Neural cell (in vitro differentiated cells): ENCODE measurements around the gene TLX1. TPM values are rescaled to one million over a fixed set of nuclear protein-coding genes. Genes with fewer than 3 reads are reported as not detected.

Experiments
- H2AFZ ChIP-seq: fragments of 200-600, 300-800 bp; sonication (generic), shearing (Covaris generic); 2 replicates; pipeline ENCODE4 v1.6.0; 2014; ENCODE audit warnings: low read depth, mild to moderate bottlenecking, antibody characterized with exemption, low read length, moderate library complexity
- H3F3A ChIP-seq: fragments of 200-600 bp; shearing (Covaris generic); 2 replicates; pipeline ENCODE4 v1.6.1; 2016; ENCODE audit warnings: mild to moderate bottlenecking, moderate library complexity, mixed read lengths, antibody characterized with exemption, low read length; ENCODE audit not compliant: insufficient read depth, poor library complexity, severe bottlenecking
- H3K27ac ChIP-seq: fragments of 200-600, 300-800 bp; sonication (generic), shearing (Covaris generic); 2 replicates; pipeline ENCODE4 v1.5.1; 2014; ENCODE audit warnings: mild to moderate bottlenecking, low read length, moderate library complexity
- H3K27me3 ChIP-seq: fragments of 300-800, 200-600 bp; sonication (generic), shearing (Covaris generic); 2 replicates; pipeline ENCODE4 v1.6.0; 2014; ENCODE audit warnings: mild to moderate bottlenecking, low read depth, low read length, moderate library complexity; ENCODE audit not compliant: insufficient read depth
- H3K36me3 ChIP-seq: fragments of 300-800, 200-600 bp; sonication (generic), shearing (Covaris generic); 2 replicates; pipeline ENCODE4 v1.5.1; 2014; ENCODE audit warnings: mild to moderate bottlenecking, antibody characterized with exemption, low read length, moderate library complexity; ENCODE audit not compliant: insufficient read depth
- H3K4me2 ChIP-seq: fragments of 300-800, 200-600 bp; sonication (generic), shearing (Covaris generic); 2 replicates; pipeline ENCODE4 v1.6.0; 2014; ENCODE audit warnings: mild to moderate bottlenecking, low read length
- H3K4me3 ChIP-seq: fragments of 300-800, 200-600 bp; sonication (generic), shearing (Covaris generic); 2 replicates; pipeline ENCODE4 v1.5.1; 2014; ENCODE audit warnings: mild to moderate bottlenecking, low read length, moderate library complexity
- H3K79me2 ChIP-seq: fragments of 200-600 bp; shearing (Covaris generic); replicated peaks from 2 replicates; pipeline ENCODE4 v1.6.0; 2014; ENCODE audit warnings: mild to moderate bottlenecking, low read length, moderate library complexity; ENCODE audit not compliant: insufficient read depth
- H3K9ac ChIP-seq: fragments of 300-800, 200-600 bp; sonication (generic), shearing (Covaris generic); 2 replicates; pipeline ENCODE4 v1.6.1; 2016; ENCODE audit warnings: mild to moderate bottlenecking, low read length, mixed read lengths
- H3K9me2 ChIP-seq: fragments of 200-600 bp; shearing (Covaris generic); 2 replicates; pipeline ENCODE4 v1.6.1; 2016; ENCODE audit warnings: mild to moderate bottlenecking, low read length, mixed read lengths; ENCODE audit not compliant: insufficient read depth
- H3K9me3 ChIP-seq: fragments of 200-600, 300-800 bp; sonication (generic), shearing (Covaris generic); 2 replicates; pipeline ENCODE4 v1.6.1; 2016; ENCODE audit warnings: mild to moderate bottlenecking, mixed run types, low read length, moderate library complexity, mixed read lengths
- H4K20me1 ChIP-seq: fragments of 200-600 bp; shearing (Covaris generic); 2 replicates; pipeline ENCODE4 v1.6.1; 2016; ENCODE audit warnings: mild to moderate bottlenecking, mixed run types; ENCODE audit not compliant: insufficient read depth
- EP300 ChIP-seq: fragments of 450-650 bp; conservative IDR thresholded peaks from 2 replicates; pipeline ENCODE4 v1.6.1; 2014; ENCODE audit warnings: antibody characterized with exemption, mild to moderate bottlenecking, moderate library complexity; ENCODE audit not compliant: poor library complexity, severe bottlenecking
- EZH2 ChIP-seq: fragments of 200-600, 300-800 bp; shearing (Covaris generic), sonication (generic); IDR thresholded peaks from 2 replicates; pipeline ENCODE4 v1.6.1; 2014; ENCODE audit warnings: antibody characterized with exemption, low read length, borderline replicate concordance, mild to moderate bottlenecking; ENCODE audit not compliant: insufficient read depth, poor library complexity, severe bottlenecking
- MXI1 ChIP-seq: fragments of 450-650 bp; conservative IDR thresholded peaks from 2 replicates; pipeline ENCODE4 v1.6.1; 2014; ENCODE audit warnings: antibody characterized with exemption, mild to moderate bottlenecking; ENCODE audit not compliant: poor library complexity, severe bottlenecking
- POLR2AphosphoS5 ChIP-seq: IDR thresholded peaks from 2 replicates; pipeline ENCODE4 v1.6.1; 2012
- RAD21 ChIP-seq: fragments of 450-650 bp; conservative IDR thresholded peaks from 2 replicates; pipeline ENCODE4 v1.6.1; 2014; ENCODE audit warnings: antibody characterized with exemption, mild to moderate bottlenecking, moderate library complexity
- SMC3 ChIP-seq: fragments of 450-650 bp; conservative IDR thresholded peaks from 2 replicates; pipeline ENCODE4 v1.6.1; 2014; ENCODE audit warnings: antibody characterized with exemption, mild to moderate bottlenecking, moderate library complexity; ENCODE audit not compliant: poor library complexity
- TAF1 ChIP-seq: IDR thresholded peaks from 2 replicates; pipeline ENCODE4 v1.6.1; 2012; ENCODE audit warnings: low read depth
- polyA plus RNA-seq: library from polyadenylated mRNA; depleted of rRNA; stranded (reverse); fragments of >200 nt; gene quantifications from 2 replicates; pipeline ENCODE4 v1.2.3, GENCODE V29; 2014
- TF ChIP-seq, protein P1 (sequence below): fragments of 450-650 bp; IDR thresholded peaks from 2 replicates; pipeline ENCODE4 v1.5.1; 2014; ENCODE audit warnings: antibody characterized with exemption, mild to moderate bottlenecking, moderate library complexity; ENCODE audit not compliant: poor library complexity, severe bottlenecking
- TF ChIP-seq, protein P2 (sequence below): IDR thresholded peaks from 2 replicates; pipeline ENCODE4 v1.6.1; 2012; ENCODE audit warnings: borderline replicate concordance

TLX1 gene
- polyA plus RNA-seq, 1 donor from 2014 or later = not detected

DNA sequence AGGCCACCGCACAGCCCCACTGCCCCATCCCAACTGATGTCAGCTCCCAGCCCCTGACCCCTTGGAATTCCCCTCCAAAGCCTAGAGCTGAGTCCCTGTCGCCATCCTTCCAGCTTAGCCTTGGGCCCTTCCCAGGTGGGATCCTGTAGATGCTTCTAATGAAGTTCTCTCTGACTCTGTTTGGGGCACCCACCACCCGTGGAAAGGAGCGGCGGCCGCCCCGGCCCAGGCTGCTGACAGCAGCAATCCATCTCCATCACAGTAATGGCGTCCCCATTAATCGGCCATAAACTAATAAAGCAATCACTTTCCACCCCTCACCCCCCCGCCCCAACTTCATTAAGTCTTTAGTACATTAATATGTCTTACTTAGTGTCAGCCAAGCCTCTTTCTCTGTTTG lies 43.7 kb upstream of the TLX1 start:
- no peaks in the 10 kb centered on the region for H3K9me3 ChIP-seq
- H4K20me1 ChIP-seq = no peaks in the 10 kb centered on the region
- H3K27ac ChIP-seq = no peak overlapping the region
- no peaks in the 10 kb centered on the region for H3K79me2 ChIP-seq
- no peak overlapping the region for H3K9ac ChIP-seq
- H3F3A ChIP-seq = no peaks in the 10 kb centered on the region
- no peak overlapping the region for H3K4me3 ChIP-seq
- no peaks in the 10 kb centered on the region for H3K36me3 ChIP-seq
- no peaks in the 10 kb centered on the region for H3K9me2 ChIP-seq
- no peak overlapping the region for H3K4me2 ChIP-seq
- H2AFZ ChIP-seq = no peak overlapping the region
- TF ChIP-seq EP300 = no peak
- TF ChIP-seq, protein P1, sequence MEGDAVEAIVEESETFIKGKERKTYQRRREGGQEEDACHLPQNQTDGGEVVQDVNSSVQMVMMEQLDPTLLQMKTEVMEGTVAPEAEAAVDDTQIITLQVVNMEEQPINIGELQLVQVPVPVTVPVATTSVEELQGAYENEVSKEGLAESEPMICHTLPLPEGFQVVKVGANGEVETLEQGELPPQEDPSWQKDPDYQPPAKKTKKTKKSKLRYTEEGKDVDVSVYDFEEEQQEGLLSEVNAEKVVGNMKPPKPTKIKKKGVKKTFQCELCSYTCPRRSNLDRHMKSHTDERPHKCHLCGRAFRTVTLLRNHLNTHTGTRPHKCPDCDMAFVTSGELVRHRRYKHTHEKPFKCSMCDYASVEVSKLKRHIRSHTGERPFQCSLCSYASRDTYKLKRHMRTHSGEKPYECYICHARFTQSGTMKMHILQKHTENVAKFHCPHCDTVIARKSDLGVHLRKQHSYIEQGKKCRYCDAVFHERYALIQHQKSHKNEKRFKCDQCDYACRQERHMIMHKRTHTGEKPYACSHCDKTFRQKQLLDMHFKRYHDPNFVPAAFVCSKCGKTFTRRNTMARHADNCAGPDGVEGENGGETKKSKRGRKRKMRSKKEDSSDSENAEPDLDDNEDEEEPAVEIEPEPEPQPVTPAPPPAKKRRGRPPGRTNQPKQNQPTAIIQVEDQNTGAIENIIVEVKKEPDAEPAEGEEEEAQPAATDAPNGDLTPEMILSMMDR = no peak
- no peak for TF ChIP-seq RAD21
- TF ChIP-seq POLR2AphosphoS5 = no peak
- no peak for TF ChIP-seq SMC3
- TF ChIP-seq, protein P2, sequence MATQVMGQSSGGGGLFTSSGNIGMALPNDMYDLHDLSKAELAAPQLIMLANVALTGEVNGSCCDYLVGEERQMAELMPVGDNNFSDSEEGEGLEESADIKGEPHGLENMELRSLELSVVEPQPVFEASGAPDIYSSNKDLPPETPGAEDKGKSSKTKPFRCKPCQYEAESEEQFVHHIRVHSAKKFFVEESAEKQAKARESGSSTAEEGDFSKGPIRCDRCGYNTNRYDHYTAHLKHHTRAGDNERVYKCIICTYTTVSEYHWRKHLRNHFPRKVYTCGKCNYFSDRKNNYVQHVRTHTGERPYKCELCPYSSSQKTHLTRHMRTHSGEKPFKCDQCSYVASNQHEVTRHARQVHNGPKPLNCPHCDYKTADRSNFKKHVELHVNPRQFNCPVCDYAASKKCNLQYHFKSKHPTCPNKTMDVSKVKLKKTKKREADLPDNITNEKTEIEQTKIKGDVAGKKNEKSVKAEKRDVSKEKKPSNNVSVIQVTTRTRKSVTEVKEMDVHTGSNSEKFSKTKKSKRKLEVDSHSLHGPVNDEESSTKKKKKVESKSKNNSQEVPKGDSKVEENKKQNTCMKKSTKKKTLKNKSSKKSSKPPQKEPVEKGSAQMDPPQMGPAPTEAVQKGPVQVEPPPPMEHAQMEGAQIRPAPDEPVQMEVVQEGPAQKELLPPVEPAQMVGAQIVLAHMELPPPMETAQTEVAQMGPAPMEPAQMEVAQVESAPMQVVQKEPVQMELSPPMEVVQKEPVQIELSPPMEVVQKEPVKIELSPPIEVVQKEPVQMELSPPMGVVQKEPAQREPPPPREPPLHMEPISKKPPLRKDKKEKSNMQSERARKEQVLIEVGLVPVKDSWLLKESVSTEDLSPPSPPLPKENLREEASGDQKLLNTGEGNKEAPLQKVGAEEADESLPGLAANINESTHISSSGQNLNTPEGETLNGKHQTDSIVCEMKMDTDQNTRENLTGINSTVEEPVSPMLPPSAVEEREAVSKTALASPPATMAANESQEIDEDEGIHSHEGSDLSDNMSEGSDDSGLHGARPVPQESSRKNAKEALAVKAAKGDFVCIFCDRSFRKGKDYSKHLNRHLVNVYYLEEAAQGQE = no peak
- peaks cover 45% of the 10 kb centered on the region for H3K27me3 ChIP-seq

DNA sequence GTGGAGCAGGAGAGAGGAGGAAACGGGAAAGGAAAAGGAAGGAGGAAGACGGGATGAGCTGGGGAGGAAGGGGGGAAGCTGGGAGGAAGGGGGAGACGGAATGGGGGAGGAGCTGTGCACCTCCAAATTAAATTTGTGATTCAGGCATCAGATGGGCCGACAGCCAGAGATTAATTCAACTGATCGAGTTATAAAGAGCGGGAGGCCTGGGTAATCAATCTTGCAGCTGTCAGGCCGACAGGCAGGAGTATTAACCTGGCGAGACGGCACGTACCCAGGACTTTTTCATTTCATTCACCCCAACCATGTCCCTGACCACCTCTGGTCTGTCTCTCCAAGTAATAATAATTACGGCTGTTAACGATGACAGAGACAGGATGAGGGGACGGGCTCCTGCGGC lies 43.1 kb upstream of the TLX1 start:
- Histone ChIP-seq H3K27me3 (peaks cover 45% of the 10 kb centered on the region), H3K9me3 (no peaks in the 10 kb centered on the region), H3F3A (no peaks in the 10 kb centered on the region), H3K9me2 (no peaks in the 10 kb centered on the region), H2AFZ (no peak overlapping the region), H3K27ac (no peak overlapping the region), H3K4me3 (no peak overlapping the region), H3K79me2 (no peaks in the 10 kb centered on the region), H3K36me3 (no peaks in the 10 kb centered on the region), H3K4me2 (no peak overlapping the region), H3K9ac (no peak overlapping the region), H4K20me1 (no peaks in the 10 kb centered on the region)
- no peak for TF ChIP-seq POLR2AphosphoS5
- TF ChIP-seq, protein P2 = no peak
- TF ChIP-seq, protein P1 = no peak
- no peak for TF ChIP-seq MXI1
- no peak for TF ChIP-seq TAF1
- no peak for TF ChIP-seq SMC3
- TF ChIP-seq EZH2 = no peak
- TF ChIP-seq RAD21 = no peak
- no peak for TF ChIP-seq EP300
